H1 (cell line): ENCODE data around the gene SLC37A2. TPM values are rescaled to one million over a fixed set of nuclear protein-coding genes. Genes with fewer than 3 reads are reported as not detected.

ENCODE experiments used
- CTCF ChIA-PET: fragments of 300-600 bp; sonication (Branson Sonifier 250); formaldehyde crosslinking; loops from one replicate; lab custom pipeline; 2021; ENCODE audit not compliant: partially characterized antibody; lab: Charles Lee
- POLR2A ChIA-PET: fragments of 300-600 bp; sonication (Branson Sonifier 250); formaldehyde crosslinking; loops from one replicate; lab custom pipeline; 2021; ENCODE audit warnings: inconsistent platforms; ENCODE audit not compliant: partially characterized antibody; lab: Charles Lee
- DNase-seq, 2 experiments: peaks; one replicate each; pipeline versions ENCODE4 v3.0.0 to v3.0.0-alpha.2; 2010 to 2022; ENCODE audit warnings: low spot score in 2 of 2, low read depth in 1 of 2, mixed read lengths in 1 of 2
- FAIRE-seq: peaks from 2 replicates; lab custom pipeline; 2011; peaks lifted over from hg19 to GRCh38; lab: Jason Lieb, UNC
- H2AFZ ChIP-seq: 2 replicates; pipeline ENCODE4 v1.8.1; 2012; ENCODE audit warnings: low read length, inconsistent platforms
- H2AK5ac ChIP-seq: 2 replicates; pipeline ENCODE4 v1.6.1; 2013; ENCODE audit warnings: low read depth, low read length
- H2BK120ac ChIP-seq: replicated peaks from 2 replicates; pipeline ENCODE3; 2013; ENCODE audit warnings: low read depth, low read length, inconsistent platforms
- H2BK12ac ChIP-seq: 2 replicates; pipeline ENCODE4 v1.6.1; 2013; ENCODE audit warnings: low read depth, low read length
- H2BK15ac ChIP-seq: 2 replicates; pipeline ENCODE4 v1.6.1; 2013; ENCODE audit warnings: low read length
- H2BK20ac ChIP-seq: 2 replicates; pipeline ENCODE4 v1.6.1; 2013; ENCODE audit warnings: low read length
- H2BK5ac ChIP-seq: 2 replicates; pipeline ENCODE4 v1.6.1; 2013; ENCODE audit warnings: low read depth, low read length
- H3K14ac ChIP-seq: 2 replicates; pipeline ENCODE4 v1.6.1; 2013; ENCODE audit warnings: inconsistent platforms; ENCODE audit not compliant: insufficient read length
- H3K18ac ChIP-seq: 2 replicates; pipeline ENCODE4 v1.6.1; 2013; ENCODE audit warnings: low read length; ENCODE audit errors: extremely low read depth
- H3K23ac ChIP-seq: 2 replicates; pipeline ENCODE4 v1.6.1; 2013; ENCODE audit warnings: inconsistent platforms; ENCODE audit not compliant: insufficient read length
- H3K23me2 ChIP-seq: 2 replicates; pipeline ENCODE4 v1.6.1; 2013; ENCODE audit warnings: low read depth, low read length
- H3K27ac ChIP-seq: 2 replicates; pipeline ENCODE4 v1.6.1; 2011; ENCODE audit warnings: low read depth, low read length, inconsistent platforms
- H3K27me3 ChIP-seq, 4 experiments: replicated peaks in 1 of 4; 1 replicate in 1 of 4; 2 replicates in 3 of 4; pipeline versions ENCODE4 v1.6.1 to v1.8.1; 2011 to 2013; ENCODE audit warnings: low read length in 3 of 4, mild to moderate bottlenecking in 3 of 4, inconsistent platforms in 2 of 4, mixed read lengths in 2 of 4, moderate library complexity in 1 of 4; ENCODE audit not compliant: control insufficient read depth in 3 of 4, insufficient read depth in 3 of 4; ENCODE audit errors: extremely low read depth in 1 of 4
- H3K36me3 ChIP-seq, 4 experiments: 2 replicates each; pipeline versions ENCODE4 v1.6.1 to v1.8.1; 2011 to 2013; ENCODE audit warnings: mild to moderate bottlenecking in 4 of 4, low read length in 3 of 4, moderate library complexity in 2 of 4, control low read depth in 1 of 4, inconsistent platforms in 1 of 4; ENCODE audit not compliant: insufficient read depth in 4 of 4, control insufficient read depth in 2 of 4
- H3K4ac ChIP-seq: replicated peaks from 2 replicates; pipeline ENCODE3; 2013; ENCODE audit warnings: low read length, low read depth, mixed read lengths, inconsistent platforms; ENCODE audit not compliant: insufficient read length
- H3K4me1 ChIP-seq, 4 experiments: replicated peaks in 1 of 4; 1 replicate in 1 of 4; 2 replicates in 3 of 4; pipeline versions ENCODE4 v1.6.1 to v1.8.1; 2011 to 2013; ENCODE audit warnings: low read length in 3 of 4, inconsistent platforms in 2 of 4, mixed read lengths in 1 of 4; ENCODE audit not compliant: insufficient read depth in 4 of 4, control insufficient read depth in 3 of 4
- H3K4me2 ChIP-seq, 2 experiments: 2 replicates each; pipeline versions ENCODE4 v1.6.1 to v1.8.1; 2011 to 2013; ENCODE audit warnings: low read depth in 2 of 2, low read length in 2 of 2, control low read depth in 1 of 2, inconsistent platforms in 1 of 2, mild to moderate bottlenecking in 1 of 2; ENCODE audit not compliant: insufficient read depth in 1 of 2
- H3K4me3 ChIP-seq, 4 experiments: fragments of 200-600, 300-600 bp in 1 of 4; sonication (generic), shearing (Covaris generic), sonication (Bioruptor Twin) in 1 of 4; 2 replicates each; pipeline versions ENCODE4 v1.5.1 to v1.8.1; 2011 to 2016; ENCODE audit warnings: low read length in 4 of 4, low read depth in 3 of 4, control low read depth in 2 of 4, inconsistent platforms in 2 of 4, mild to moderate bottlenecking in 2 of 4, mixed read lengths in 1 of 4, moderate library complexity in 1 of 4; ENCODE audit not compliant: insufficient read depth in 2 of 4; ENCODE audit errors: extremely low read depth in 1 of 4
- H3K56ac ChIP-seq: replicated peaks from 2 replicates; pipeline ENCODE3; 2013; ENCODE audit warnings: low read depth, mild to moderate bottlenecking, mixed read lengths, low read length, inconsistent platforms; ENCODE audit not compliant: insufficient read length
- H3K79me1 ChIP-seq: 2 replicates; pipeline ENCODE4 v1.6.1; 2013; ENCODE audit warnings: low read depth, low read length, control low read depth
- H3K79me2 ChIP-seq, 2 experiments: 2 replicates each; pipeline versions ENCODE4 v1.6.1 to v1.8.1; 2012 to 2013; ENCODE audit warnings: low read length in 2 of 2, mild to moderate bottlenecking in 2 of 2, inconsistent platforms in 1 of 2; ENCODE audit not compliant: insufficient read depth in 2 of 2, control insufficient read depth in 1 of 2
- H3K9ac ChIP-seq, 4 experiments: replicated peaks in 1 of 4; 1 replicate in 1 of 4; 2 replicates in 3 of 4; pipeline versions ENCODE4 v1.6.1 to v1.8.1; 2011 to 2013; ENCODE audit warnings: low read depth in 3 of 4, low read length in 3 of 4, control low read depth in 2 of 4, mild to moderate bottlenecking in 2 of 4, moderate library complexity in 2 of 4, inconsistent platforms in 1 of 4; ENCODE audit errors: extremely low read depth in 1 of 4
- H3K9me3 ChIP-seq, 2 experiments: 2 replicates each; pipeline versions ENCODE4 v1.6.1 to v1.8.1; 2012 to 2013; ENCODE audit warnings: mild to moderate bottlenecking in 2 of 2, moderate library complexity in 2 of 2, control low read depth in 1 of 2, inconsistent platforms in 1 of 2, low read depth in 1 of 2, low read length in 1 of 2, mixed read lengths in 1 of 2; ENCODE audit not compliant: insufficient read depth in 2 of 2
- H4K20me1 ChIP-seq, 2 experiments: replicated peaks in 1 of 2; 2 replicates each; pipeline versions ENCODE3 to v1.8.1; 2011 to 2013; ENCODE audit warnings: inconsistent platforms in 2 of 2, low read length in 2 of 2, mild to moderate bottlenecking in 1 of 2; ENCODE audit not compliant: insufficient read depth in 2 of 2, control insufficient read depth in 1 of 2
- H4K5ac ChIP-seq: 2 replicates; pipeline ENCODE4 v1.6.1; 2013; ENCODE audit warnings: low read length, low read depth, mixed read lengths, inconsistent platforms; ENCODE audit not compliant: insufficient read length
- H4K8ac ChIP-seq: 2 replicates; pipeline ENCODE4 v1.8.0; 2013; ENCODE audit warnings: mild to moderate bottlenecking, moderate library complexity, low read length, inconsistent platforms; ENCODE audit not compliant: insufficient read depth; ENCODE audit errors: extremely low read depth
- H4K91ac ChIP-seq: replicated peaks from 2 replicates; pipeline ENCODE3; 2013; ENCODE audit warnings: low read length, mixed read lengths, inconsistent platforms; ENCODE audit not compliant: insufficient read length
- EGR1 ChIP-seq: IDR thresholded peaks from 2 replicates; pipeline ENCODE4 v1.6.1; 2011; ENCODE audit warnings: low read depth, low read length, borderline replicate concordance
- GTF2F1 ChIP-seq: IDR thresholded peaks from 2 replicates; pipeline ENCODE4 v1.6.1; 2012; ENCODE audit warnings: low read depth, low read length, improper control_type of control experiment, borderline replicate concordance
- HDAC6 ChIP-seq: IDR thresholded peaks from one replicate; pipeline ENCODE4 v1.7.1; 2012; ENCODE audit warnings: low read depth, mild to moderate bottlenecking, inconsistent platforms, low read length, moderate library complexity
- PHF8 ChIP-seq: fragments of 200-600 bp; sonication (generic); conservative IDR thresholded peaks from 2 replicates; pipeline ENCODE4 v1.7.1; 2012; ENCODE audit warnings: low read depth, mild to moderate bottlenecking, inconsistent platforms, low read length, moderate library complexity
- RFX5 ChIP-seq: IDR thresholded peaks from 2 replicates; pipeline ENCODE4 v1.6.1; 2011; ENCODE audit warnings: low read depth, low read length, improper control_type of control experiment, borderline replicate concordance
- SIN3A ChIP-seq, 2 experiments: IDR thresholded peaks in 1 of 2; conservative IDR thresholded peaks in 1 of 2; 2 replicates each; pipeline ENCODE4 v1.6.1; 2011 to 2012; ENCODE audit warnings: low read length in 2 of 2, improper control_type of control experiment in 1 of 2, low read depth in 1 of 2, mild to moderate bottlenecking in 1 of 2
- TAF7 ChIP-seq: optimal IDR thresholded peaks from 2 replicates; pipeline ENCODE3; 2011; ENCODE audit warnings: low read depth, mild to moderate bottlenecking, inconsistent platforms, low read length, moderate library complexity, borderline replicate concordance
- TBP ChIP-seq: IDR thresholded peaks from 2 replicates; pipeline ENCODE4 v1.6.1; 2011; ENCODE audit warnings: low read depth, low read length, improper control_type of control experiment
- ZNF274 ChIP-seq: IDR thresholded peaks from 2 replicates; pipeline ENCODE4 v1.7.0; 2012; ENCODE audit warnings: low read length, borderline replicate concordance; ENCODE audit errors: extremely low read depth
- WGBS, 2 experiments: shearing (Covaris generic) in 1 of 2; methylation state at CpG; one replicate each; pipeline versions ENCODE4 v1.1.6 to v1.1.7; 2013 to 2015; ENCODE audit warnings: low lambda C conversion rate in 2 of 2, mixed read lengths in 2 of 2, inconsistent platforms in 1 of 2, low coverage in 1 of 2, missing lambda C conversion rate in 1 of 2; ENCODE audit not compliant: insufficient replicate concordance in 2 of 2, insufficient coverage in 1 of 2, insufficient read length in 1 of 2; ENCODE audit errors: extremely low coverage in 1 of 2, missing lambda C conversion rate in 1 of 2; 5-methylcytosine and 5-hydroxymethylcytosine counted together
- polyA plus RNA-seq, 7 experiments: library from polyadenylated mRNA; depleted of rRNA in 3 of 7; stranded (reverse) in 5 of 7; unstranded in 2 of 7; fragments of >200 nt in 5 of 7; fragments of 200-250 nt in 2 of 7; gene quantifications; 1 replicate in 5 of 7; 2 replicates in 1 of 7; 4 replicates in 1 of 7; pipeline versions ENCODE4 v1.2.1 to v1.2.3, GENCODE V29; 2011 to 2013; ENCODE audit warnings: missing spikeins in 2 of 7, mixed read lengths in 2 of 7
- total RNA-seq: library from RNA; stranded (reverse); fragmentation: NEBNext Ultra II Directional; extraction: Animal tissue kit (Norgen Biotek cat#: 25700); gene quantifications from 2 replicates; pipeline ENCODE4 v1.2.1, GENCODE V29; 2021
- TF ChIP-seq, protein P1 (sequence below): IDR thresholded peaks from 2 replicates; pipeline ENCODE4 v1.6.1; 2012; ENCODE audit warnings: inconsistent platforms

The SLC37A2 gene
- total and polyA plus RNA-seq, 2 of the 8 experiments (the other 6 are each of a cell fraction or from before 2014, with no cell fraction given) = 1.3 to 1.9 TPM

DNA sequence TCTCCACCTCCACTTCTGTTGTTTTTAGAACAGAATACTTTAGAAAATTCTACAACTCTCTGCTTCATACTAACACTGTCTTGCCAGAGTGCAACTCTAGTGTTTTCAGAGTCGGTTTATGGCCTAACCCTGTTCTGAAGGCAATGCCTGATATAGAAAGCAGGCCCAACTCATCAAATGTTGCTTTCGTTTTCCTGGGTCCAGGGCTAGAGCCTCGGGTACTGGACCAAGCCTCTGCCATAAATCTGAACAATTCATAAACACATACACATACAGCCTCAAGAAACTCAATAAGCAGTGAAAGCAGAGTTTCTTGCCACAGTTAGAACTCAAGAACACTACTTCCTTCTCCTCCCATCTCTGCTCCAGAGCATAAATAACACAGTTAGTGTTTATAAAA, 38.5 kb downstream of the SLC37A2 start:
- peaks cover 0 to 21% (median 6%) of the 10 kb centered on the region in 4 experiments; a peak in 6 of 8 replicates for H3K36me3 ChIP-seq
- no peak overlapping the region for H2AK5ac ChIP-seq
- no peak overlapping the region for H3K9ac ChIP-seq
- H3K79me2 ChIP-seq = 0 out of 4 replicates have a peak, but pooled peaks cover 0 to 7% of the 10 kb centered on the region in 2 experiments
- no peak overlapping the region for H2AFZ ChIP-seq
- H3K27me3 ChIP-seq = no peaks in the 10 kb centered on the region
- no peaks in the 10 kb centered on the region; a peak in 2 of 7 replicates for H3K4me1 ChIP-seq
- H3K27ac ChIP-seq = no peak overlapping the region
- no peak overlapping the region for H2BK20ac ChIP-seq
- H3K14ac ChIP-seq = no peak overlapping the region
- H4K5ac ChIP-seq = no peak overlapping the region
- no peak overlapping the region for H2BK5ac ChIP-seq
- DNase-seq = no peak
- ChIA-PET POLR2A (no interaction called here), CTCF (no interaction called here)
- H4K8ac ChIP-seq = no peak overlapping the region
- no peak overlapping the region for H3K23ac ChIP-seq
- no peak overlapping the region for H4K91ac ChIP-seq
- no peaks in the 10 kb centered on the region for H4K20me1 ChIP-seq
- no peak overlapping the region for H3K4ac ChIP-seq
- no peak overlapping the region for H2BK15ac ChIP-seq
- no peak overlapping the region for H2BK120ac ChIP-seq
- no peak overlapping the region for H3K56ac ChIP-seq
- FAIRE-seq = no peak
- peaks cover 9 to 12% of the 10 kb centered on the region in 2 experiments for H3K9me3 ChIP-seq
- no peak overlapping the region for H2BK12ac ChIP-seq
- 85% methylated on average over 3 of the region's 3 CpGs; no CpG with 5 or more reads in 1 of the 2 experiments for WGBS, 2 experiments
- H3K4me3 ChIP-seq = no peak overlapping the region
- H3K79me1 ChIP-seq = no peaks in the 10 kb centered on the region; the same call in 1 of the 2 replicates
- H3K23me2 ChIP-seq = no peaks in the 10 kb centered on the region
- H3K18ac ChIP-seq = no peak overlapping the region
- H3K4me2 ChIP-seq = no peak overlapping the region
- no peak for TF ChIP-seq GTF2F1
- TF ChIP-seq ZNF274 = no peak
- TF ChIP-seq TAF7 = no peak
- no peak for TF ChIP-seq HDAC6
- TF ChIP-seq PHF8 = no peak
- TF ChIP-seq SIN3A (conservative IDR thresholded peaks at IDR 0.05 in 1 of 2, IDR thresholded peaks at IDR 0.05 in 1 of 2; ENCODE audit: low read depth in 1 of 2, low read length in 2 of 2) = no peak
- no peak for TF ChIP-seq TBP
- TF ChIP-seq RFX5 = no peak
- TF ChIP-seq, protein P1, sequence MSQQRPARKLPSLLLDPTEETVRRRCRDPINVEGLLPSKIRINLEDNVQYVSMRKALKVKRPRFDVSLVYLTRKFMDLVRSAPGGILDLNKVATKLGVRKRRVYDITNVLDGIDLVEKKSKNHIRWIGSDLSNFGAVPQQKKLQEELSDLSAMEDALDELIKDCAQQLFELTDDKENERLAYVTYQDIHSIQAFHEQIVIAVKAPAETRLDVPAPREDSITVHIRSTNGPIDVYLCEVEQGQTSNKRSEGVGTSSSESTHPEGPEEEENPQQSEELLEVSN = no peak
- no peak for TF ChIP-seq EGR1
